ENCODE results near the gene ISOC1.

DNA sequence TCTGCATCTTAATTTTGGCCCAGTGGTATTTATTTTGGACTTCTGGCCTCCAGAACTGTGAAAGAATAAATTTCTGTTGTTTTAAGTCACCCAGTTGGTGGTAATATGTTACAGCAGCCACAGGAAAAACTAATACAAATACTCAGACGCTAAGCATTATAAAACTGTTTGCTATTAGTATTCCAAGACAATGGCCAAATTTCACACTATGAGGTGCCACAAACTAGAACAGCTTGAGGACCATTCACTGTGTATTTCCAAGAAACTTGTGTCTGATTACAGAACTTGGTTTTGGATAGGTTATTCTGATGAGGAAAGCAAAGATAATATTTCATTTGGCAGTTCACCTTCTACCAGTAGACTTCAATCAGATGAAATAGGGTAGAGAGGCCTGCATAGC lies 16.3 kb upstream of the ISOC1 start:
- TF ChIP-seq, protein P1, sequence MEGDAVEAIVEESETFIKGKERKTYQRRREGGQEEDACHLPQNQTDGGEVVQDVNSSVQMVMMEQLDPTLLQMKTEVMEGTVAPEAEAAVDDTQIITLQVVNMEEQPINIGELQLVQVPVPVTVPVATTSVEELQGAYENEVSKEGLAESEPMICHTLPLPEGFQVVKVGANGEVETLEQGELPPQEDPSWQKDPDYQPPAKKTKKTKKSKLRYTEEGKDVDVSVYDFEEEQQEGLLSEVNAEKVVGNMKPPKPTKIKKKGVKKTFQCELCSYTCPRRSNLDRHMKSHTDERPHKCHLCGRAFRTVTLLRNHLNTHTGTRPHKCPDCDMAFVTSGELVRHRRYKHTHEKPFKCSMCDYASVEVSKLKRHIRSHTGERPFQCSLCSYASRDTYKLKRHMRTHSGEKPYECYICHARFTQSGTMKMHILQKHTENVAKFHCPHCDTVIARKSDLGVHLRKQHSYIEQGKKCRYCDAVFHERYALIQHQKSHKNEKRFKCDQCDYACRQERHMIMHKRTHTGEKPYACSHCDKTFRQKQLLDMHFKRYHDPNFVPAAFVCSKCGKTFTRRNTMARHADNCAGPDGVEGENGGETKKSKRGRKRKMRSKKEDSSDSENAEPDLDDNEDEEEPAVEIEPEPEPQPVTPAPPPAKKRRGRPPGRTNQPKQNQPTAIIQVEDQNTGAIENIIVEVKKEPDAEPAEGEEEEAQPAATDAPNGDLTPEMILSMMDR (optimal IDR thresholded peaks at IDR 0.05 in 1 of 3, IDR thresholded peaks at IDR 0.05 in 1 of 3, conservative IDR thresholded peaks at IDR 0.05 in 1 of 3; ENCODE audit: extremely low read depth in 1 of 3, insufficient read depth in 2 of 3, low read length in 3 of 3): no peak
- TF ChIP-seq EZH2 (IDR thresholded peaks at IDR 0.05; ENCODE audit: low read length): no peak
